ENCODE measurements around the gene CTXND1. TPM values are rescaled to one million over a fixed set of nuclear protein-coding genes. Genes with fewer than 3 reads are reported as not detected.
A peak's percentile ranks its signal among the peaks of the same experiment; 100 is the strongest.
"Not testable (repeated sequence)": the region's sequence is repeated elsewhere in the genome, so short reads cannot be mapped to it uniquely, and the experiment has no call there.

Gene CTXND1
- polyA plus RNA-seq, 4 donors = 0.27 to 11.6 (median 10.7) TPM

- no peak for DNase-seq (ENCODE audit: low read depth in 4 of 4, low spot score in 3 of 4)
Measured at GRCh38 chr15:80162059-80162554, 89.9 kb downstream of the CTXND1 start.

DNA sequence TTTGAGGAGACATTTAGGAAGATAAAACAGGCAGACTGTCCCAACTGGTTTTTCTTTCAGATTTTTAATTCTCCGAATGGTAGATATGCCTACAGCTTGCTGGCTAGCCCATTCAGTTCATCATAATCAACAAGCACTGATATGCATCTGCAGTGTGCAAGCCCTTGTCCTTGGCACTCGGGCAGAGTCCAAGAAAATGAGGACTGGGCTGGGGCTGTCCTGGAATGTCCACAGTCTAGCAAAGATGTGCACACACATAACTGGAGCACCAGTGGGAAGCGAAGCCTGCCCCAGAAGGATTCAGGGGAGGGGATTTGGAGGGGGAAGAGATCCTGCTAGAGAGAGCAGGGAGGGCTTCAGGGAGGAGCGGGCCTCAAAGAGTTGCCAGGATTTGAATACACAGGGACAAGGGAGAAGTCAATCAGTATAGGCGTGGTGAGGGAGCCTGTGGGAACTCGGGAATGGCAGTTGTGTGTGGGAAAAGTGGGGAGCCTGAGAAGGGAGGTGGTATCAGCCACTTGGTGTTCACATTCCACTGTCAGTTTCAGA is 90.5 kb downstream of the CTXND1 start:
- DNase-seq (ENCODE audit: low read depth in 4 of 4, low spot score in 3 of 4) = no peak

DNA sequence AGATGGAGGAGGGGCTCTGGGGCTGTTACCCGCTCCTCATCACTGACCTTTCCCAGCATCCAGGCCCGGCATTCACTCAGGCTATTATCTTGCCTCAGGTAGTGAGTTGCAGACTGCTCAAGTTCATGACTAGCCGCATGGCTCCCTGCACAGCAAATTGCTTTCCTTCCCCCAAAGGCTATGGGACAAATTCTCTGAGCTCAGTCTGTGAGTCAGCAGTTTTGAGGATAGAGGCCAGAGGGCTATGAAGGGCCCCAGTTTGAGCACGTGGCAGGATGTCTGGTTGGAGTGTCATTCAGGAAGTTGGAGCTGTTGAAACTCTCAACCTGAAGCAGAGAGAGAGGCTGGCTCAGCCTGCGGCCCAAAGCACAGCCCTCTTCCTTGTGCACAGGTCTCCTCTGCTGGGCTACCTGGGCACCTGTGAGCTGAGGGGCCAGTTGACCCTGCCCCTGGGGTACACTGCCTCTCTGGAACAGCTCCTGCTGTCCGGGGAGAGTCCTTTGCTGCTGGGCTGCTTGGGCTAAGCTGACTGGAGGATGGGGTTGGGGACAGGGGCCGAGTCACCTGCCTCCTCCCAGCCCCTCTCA is 91.3 kb downstream of the CTXND1 start:
- no peak for DNase-seq (ENCODE audit: low read depth in 4 of 4, low spot score in 3 of 4)

GRCh38 chr15:80159811-80160569 is 92.0 kb downstream of the CTXND1 start:
- no peak for DNase-seq (ENCODE audit: low read depth in 4 of 4, low spot score in 3 of 4)

GRCh38 chr15:80159301-80159700 is 92.7 kb downstream of the CTXND1 start:
- no peak for DNase-seq (ENCODE audit: low read depth in 4 of 4, low spot score in 3 of 4)

DNA sequence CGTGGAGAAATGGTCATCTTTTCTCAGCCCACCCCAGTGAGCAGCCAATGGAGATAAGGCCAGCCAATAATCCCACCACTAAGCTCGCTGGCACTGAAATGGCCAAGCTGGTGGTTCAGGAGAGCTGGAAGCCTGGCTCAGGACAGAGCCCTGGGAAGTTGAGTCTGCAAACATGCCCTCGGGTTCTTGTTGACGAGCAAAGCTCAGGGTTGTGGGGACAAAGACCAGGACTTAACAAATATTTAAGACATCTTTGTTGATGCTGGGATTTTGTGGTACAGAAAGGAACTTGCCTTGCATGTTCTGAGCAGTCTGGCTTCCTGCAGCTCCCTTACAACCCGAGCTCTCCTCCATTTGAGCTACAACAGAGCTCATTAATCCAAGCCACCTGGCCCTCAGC is 94.8 kb downstream of the CTXND1 start:
- no peak for DNase-seq (ENCODE audit: low read depth in 4 of 4, low spot score in 3 of 4)

DNA sequence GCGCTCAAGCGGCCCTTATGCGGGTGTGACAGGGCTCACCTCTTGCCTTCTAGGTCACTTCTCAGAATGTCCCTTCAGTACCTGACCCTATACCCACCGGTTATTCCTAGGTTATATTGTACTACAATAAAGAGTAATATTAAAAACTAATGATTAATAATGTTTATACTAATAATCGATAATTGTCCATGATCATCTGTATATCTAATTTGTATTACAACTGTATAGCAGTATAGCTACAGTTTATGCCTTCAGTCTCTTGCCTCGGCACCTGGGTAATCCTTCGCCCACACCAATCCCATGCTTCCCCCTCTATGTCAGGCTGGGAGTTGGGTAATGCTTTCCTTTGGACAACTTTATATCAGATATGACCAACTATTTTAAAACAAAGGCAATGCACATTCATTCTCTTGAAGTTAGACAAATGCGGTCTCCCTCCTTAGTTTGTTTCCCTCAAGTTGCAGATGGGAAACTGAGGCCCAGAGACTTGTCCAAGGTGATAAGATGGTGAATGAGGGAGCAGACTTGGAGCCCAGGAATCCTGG is 95.8 kb downstream of the CTXND1 start:
- DNase-seq (ENCODE audit: low read depth in 4 of 4, low spot score in 3 of 4) = no peak

DNA sequence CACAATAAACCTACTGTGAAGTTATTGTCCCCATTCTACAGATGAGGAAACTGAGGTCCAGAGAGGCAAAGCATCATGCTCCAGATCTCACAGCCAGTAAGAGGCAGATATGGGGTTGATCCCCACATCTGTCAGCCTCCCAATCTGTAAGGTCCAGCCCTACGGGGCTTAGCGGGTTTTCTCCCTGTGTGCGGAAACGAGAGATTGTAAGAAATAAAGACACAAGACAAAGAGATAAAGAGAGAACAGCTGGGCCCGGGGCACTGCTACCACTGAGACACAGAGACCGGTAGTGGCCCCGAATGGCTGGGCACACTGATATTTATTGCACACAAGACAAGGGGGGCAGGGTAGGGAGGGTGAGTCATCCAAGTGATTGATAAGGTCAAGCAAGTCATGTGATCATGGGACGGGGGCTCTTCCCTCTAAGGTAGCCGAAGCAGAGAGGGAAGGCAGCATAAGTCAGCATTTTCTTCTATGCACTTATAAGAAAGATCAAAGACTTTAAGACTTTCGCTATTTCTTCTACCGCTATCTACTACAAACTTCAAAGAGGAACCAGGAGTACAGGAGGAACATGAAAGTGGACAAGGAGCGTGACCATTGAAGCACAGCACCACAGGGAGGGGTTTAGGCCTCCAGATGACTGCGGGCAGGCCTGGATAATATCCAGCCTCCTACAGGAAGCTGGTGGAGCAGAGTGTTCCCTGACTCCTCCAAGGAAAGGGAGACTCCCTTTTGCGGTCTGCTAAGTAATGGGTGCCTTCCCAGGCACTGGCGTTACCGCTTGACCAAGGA is 96.4 kb downstream of the CTXND1 start:
- DNase-seq (ENCODE audit: low read depth in 4 of 4, low spot score in 3 of 4) = not testable (repeated sequence)

DNA sequence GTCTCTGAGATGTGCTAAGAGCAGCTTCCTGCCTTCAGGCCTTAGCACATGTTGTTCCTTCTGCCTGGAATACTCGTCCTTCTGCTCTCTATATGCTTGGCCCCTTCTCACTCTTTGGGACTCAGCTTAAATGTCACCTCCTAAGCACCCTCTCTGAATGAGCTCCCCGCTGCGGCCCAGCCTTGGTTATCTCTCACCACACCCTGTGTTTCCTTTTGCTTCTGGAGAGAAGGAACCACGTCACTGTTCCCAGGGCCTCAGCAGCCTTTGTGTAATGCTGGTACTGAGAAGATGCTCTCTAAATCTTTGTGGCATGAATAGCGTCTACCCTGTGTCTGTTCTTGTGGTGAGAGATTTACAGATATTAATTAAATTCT is 97.0 kb downstream of the CTXND1 start:
- no peak for DNase-seq (ENCODE audit: low read depth in 4 of 4, low spot score in 3 of 4)

DNA sequence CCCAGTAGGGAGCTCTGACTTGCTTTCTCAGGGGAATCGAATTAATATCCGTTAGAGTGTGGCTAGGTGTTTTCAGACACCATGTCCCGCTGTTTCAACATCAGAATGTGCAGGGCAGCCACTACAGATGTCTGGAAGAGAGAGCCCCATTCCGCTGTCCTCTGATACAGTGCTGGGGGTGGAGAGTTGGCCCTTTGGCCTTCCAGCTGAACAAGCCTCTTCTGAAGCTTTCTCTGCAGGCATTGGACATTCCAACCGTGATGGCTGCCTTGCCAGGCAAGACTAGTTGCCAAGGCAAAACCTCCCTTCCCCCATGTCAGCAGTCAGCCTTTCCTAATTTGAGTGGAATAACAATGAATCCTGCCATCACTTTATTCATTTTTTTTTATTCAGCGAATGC is 97.7 kb downstream of the CTXND1 start:
- DNase-seq (ENCODE audit: low read depth in 4 of 4, low spot score in 3 of 4) = no peak

DNA sequence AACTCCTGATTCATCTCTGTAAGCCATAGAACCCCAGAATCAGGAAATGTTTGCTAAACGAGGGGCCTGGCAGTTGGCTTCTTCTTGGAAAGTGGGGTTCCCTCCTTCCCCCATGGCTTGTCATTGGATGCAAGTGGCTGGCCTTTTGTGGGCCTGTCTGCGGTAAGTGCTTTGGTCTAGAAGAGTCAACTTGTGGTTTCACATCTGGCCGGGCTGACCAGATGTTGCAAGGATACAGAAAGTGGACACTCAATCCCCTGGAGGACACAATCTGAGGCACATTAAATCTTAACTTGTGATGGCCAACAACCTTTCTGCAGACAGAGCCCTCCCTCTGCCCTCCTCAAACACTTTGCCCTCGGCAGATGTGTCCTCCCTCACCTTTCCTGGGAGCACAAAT is 98.1 kb downstream of the CTXND1 start:
- no peak for DNase-seq (ENCODE audit: low read depth in 4 of 4, low spot score in 3 of 4)

- DNase-seq (ENCODE audit: low read depth in 4 of 4, low spot score in 3 of 4) = peak in 3 of 4 donors; percentile 22 to 27 (median 24)
Measured at GRCh38 chr15:80152896-80153876, 98.8 kb downstream of the CTXND1 start, which contains the start of gene FAH. Gene FAH (plus strand): TSS chr15:80152999. CDS start chr15:80153055, 56 bp downstream.

- DNase-seq (ENCODE audit: low read depth in 4 of 4, low spot score in 3 of 4) = peak; percentile 52 to 79 (median 78)
Measured at GRCh38 chr15:80152180-80152895, 99.7 kb downstream of the CTXND1 start.

- no peak for DNase-seq (ENCODE audit: low read depth in 4 of 4, low spot score in 3 of 4)
Measured at GRCh38 chr15:80151576-80151975, 100.4 kb downstream of the CTXND1 start.

GRCh38 chr15:80151148-80151547 is 100.9 kb downstream of the CTXND1 start:
- DNase-seq (ENCODE audit: low read depth in 4 of 4, low spot score in 3 of 4) = no peak

All from left renal pelvis (tissue), 4 donors.